A549 (cell line): ENCODE data around the gene AGFG1. TPM values are rescaled to one million over a fixed set of nuclear protein-coding genes. Genes with fewer than 3 reads are reported as not detected.

Experiments used
- ATAC-seq, 2 experiments: fragments of 200-7000 bp in 1 of 2; fragments of >200 bp in 1 of 2; cut with Nextera tagmentation in 1 of 2; cut with Tn5 transposase in 1 of 2; 3 replicates each; pipeline versions ENCODE4 v1.8.0 to v1.9.1; 2018 to 2020; ENCODE audit warnings: mild to moderate bottlenecking in 1 of 2, moderate library complexity in 1 of 2
- CTCF ChIA-PET: fragments of 300-600 bp; sonication (Branson Sonifier 250); formaldehyde crosslinking; extraction: SDS; loops from one replicate; lab custom pipeline; 2021; ENCODE audit warnings: antibody characterized with exemption, inconsistent platforms; lab: Yijun Ruan, JAX
- POLR2A ChIA-PET: fragments of 350-600 bp; formaldehyde crosslinking; extraction: SDS; loops from one replicate; lab custom pipeline; 2021; ENCODE audit warnings: antibody characterized with exemption, inconsistent platforms; lab: Yijun Ruan, JAX
- DNase-seq, 2 experiments: peaks; one replicate each; pipeline versions ENCODE4 v3.0.0 to v3.0.0-alpha.2; 2011 to 2016; ENCODE audit warnings: low read depth in 1 of 2, low spot score in 1 of 2
- FAIRE-seq: peaks from 2 replicates; lab custom pipeline; 2011; peaks lifted over from hg19 to GRCh38; lab: Jason Lieb, UNC
- H3K27ac ChIP-seq, 2 experiments: fragments of >200 bp; sonication (Bioruptor Twin); formaldehyde crosslinking; 3 replicates each; pipeline ENCODE4 v1.5.1; 2016 to 2017
- H3K4me1 ChIP-seq: fragments of >200 bp; sonication (Bioruptor Twin); formaldehyde crosslinking; 3 replicates; pipeline ENCODE4 v1.6.1; 2016
- H3K4me2 ChIP-seq: fragments of >200 bp; sonication (Bioruptor Twin); formaldehyde crosslinking; 3 replicates; pipeline ENCODE4 v1.6.1; 2016
- H3K4me3 ChIP-seq: fragments of >200 bp; sonication (Bioruptor Twin); formaldehyde crosslinking; 3 replicates; pipeline ENCODE4 v1.5.1; 2016
- H3K9me3 ChIP-seq: fragments of >200 bp; sonication (Bioruptor Twin); formaldehyde crosslinking; 3 replicates; pipeline ENCODE4 v1.6.1; 2016
- BHLHE40 ChIP-seq: IDR thresholded peaks from 2 replicates; pipeline ENCODE4 v1.6.1; 2012; ENCODE audit warnings: low read depth, low read length, inconsistent platforms
- CBX2 ChIP-seq: fragments of 200-600 bp; sonication (generic); IDR thresholded peaks from 2 replicates; pipeline ENCODE4 v1.6.1; 2016; ENCODE audit warnings: low read depth, mild to moderate bottlenecking, borderline replicate concordance
- CTCF ChIP-seq: fragments of >200 bp; sonication (Bioruptor Twin); formaldehyde crosslinking; IDR thresholded peaks from 3 replicates; pipeline ENCODE4 v1.5.1; 2016
- FOSB ChIP-seq: fragments of 250-450 bp; sonication (Bioruptor Pico); IDR thresholded peaks from 2 replicates; pipeline ENCODE4 v1.5.0; 2020; ENCODE audit warnings: mild to moderate bottlenecking, moderate library complexity
- FOXS1 ChIP-seq: fragments of 250-450 bp; sonication (Bioruptor Pico); IDR thresholded peaks from 2 replicates; pipeline ENCODE4 v1.5.0; 2020; ENCODE audit warnings: mild to moderate bottlenecking, moderate library complexity
- HOXA7 ChIP-seq: fragments of 250-450 bp; sonication (Bioruptor Pico); IDR thresholded peaks from 2 replicates; pipeline ENCODE4 v1.5.0; 2020; ENCODE audit warnings: mild to moderate bottlenecking, moderate library complexity
- HOXB5 ChIP-seq: fragments of 250-450 bp; sonication (Bioruptor Pico); IDR thresholded peaks from 2 replicates; pipeline ENCODE4 v1.5.0; 2020; ENCODE audit warnings: mild to moderate bottlenecking, moderate library complexity
- KDM1A ChIP-seq: fragments of 200-600 bp; sonication (generic); IDR thresholded peaks from 2 replicates; pipeline ENCODE4 v1.6.1; 2016; ENCODE audit warnings: low read depth, mild to moderate bottlenecking
- MAZ ChIP-seq: fragments of 150-350 bp; IDR thresholded peaks from 2 replicates; pipeline ENCODE4 v1.6.1; 2014; ENCODE audit warnings: antibody characterized with exemption, low read depth, low read length, borderline replicate concordance
- POLR2A ChIP-seq: IDR thresholded peaks from 2 replicates; pipeline ENCODE4 v1.6.1; 2012; ENCODE audit warnings: mild to moderate bottlenecking, low read length
- RARB ChIP-seq: fragments of 250-450 bp; sonication (Bioruptor Pico); IDR thresholded peaks from 2 replicates; pipeline ENCODE4 v1.8.0; 2021; ENCODE audit warnings: mild to moderate bottlenecking, moderate library complexity
- TP53 ChIP-seq: fragments of 250-450 bp; sonication (Bioruptor Pico); IDR thresholded peaks from 2 replicates; pipeline ENCODE4 v1.5.0; 2021; ENCODE audit warnings: mild to moderate bottlenecking, moderate library complexity
- ZNF302 ChIP-seq: fragments of 250-450 bp; sonication (Bioruptor Pico); IDR thresholded peaks from 2 replicates; pipeline ENCODE4 v1.9.0; 2021; ENCODE audit warnings: inconsistent platforms, mild to moderate bottlenecking, moderate library complexity
- WGBS: methylation state at CpG from one replicate; pipeline ENCODE4 v1.1.6; 2017; ENCODE audit errors: missing lambda C conversion rate; 5-methylcytosine and 5-hydroxymethylcytosine counted together
- polyA plus RNA-seq, 4 experiments: library from polyadenylated mRNA; depleted of rRNA in 3 of 4; stranded (reverse); fragments of >200 nt; fragmentation: RNase III in 1 of 4; extraction: RNeasy Plus Mini Kit Qiagen cat#74134 plus additional on column Dnase treatment in 1 of 4; gene quantifications; 2 replicates in 3 of 4; 3 replicates in 1 of 4; pipeline ENCODE4 v1.2.3, GENCODE V29; 2011 to 2017

Gene AGFG1
- polyA plus RNA-seq, 2 of the 4 experiments (the other 2 are of a cell fraction): 96.9 to 384 TPM

- FAIRE-seq (no peak), ATAC-seq (no peak), DNase-seq (no peak)
- Histone ChIP-seq H3K9me3 (no peaks in the 10 kb centered on the region), H3K4me3 (no peak overlapping the region), H3K27ac (no peak overlapping the region), H3K4me2 (no peak overlapping the region), H3K4me1 (peaks cover 8% of the 10 kb centered on the region; the same call in 1 of the 3 replicates)
- no peak for TF ChIP-seq HOXB5
- no peak for TF ChIP-seq CBX2
- TF ChIP-seq BHLHE40: no peak
- TF ChIP-seq POLR2A: no peak
- no peak for TF ChIP-seq CTCF
- TF ChIP-seq ZNF302: no peak
- no peak for TF ChIP-seq KDM1A
- TF ChIP-seq FOSB (CRISPR knock-in tag): no peak
- no peak for TF ChIP-seq HOXA7 (CRISPR knock-in tag)
- no peak for TF ChIP-seq TP53 (CRISPR knock-in tag)
- TF ChIP-seq MAZ: no peak
- no peak for TF ChIP-seq FOXS1 (CRISPR knock-in tag)
- no peak for TF ChIP-seq RARB (CRISPR knock-in tag)
- ChIA-PET POLR2A (no interaction called here), CTCF (no interaction called here)
- WGBS: 91% methylated on average over 2 of the region's 2 CpGs
Measured at GRCh38 chr2:227610123-227610522, 138.2 kb downstream of the AGFG1 start.

Other genes with a start within 250 kb of the AGFG1 start
- gene MFF, start 146.9 kb upstream of the AGFG1 start, polyA plus RNA-seq (2011; rRNA removed): 223 and 252 TPM in 2 replicates
- gene MFF, start 146.9 kb upstream of the AGFG1 start, polyA plus RNA-seq (2017; fragmentation: RNase III; extraction: RNeasy Plus Mini Kit Qiagen cat#74134 plus additional on column Dnase treatment): 129 to 141 TPM (median 135 TPM) in 3 replicates
- gene TM4SF20, start 92.8 kb upstream of the AGFG1 start, polyA plus RNA-seq (2011; rRNA removed): 136 and 160 TPM in 2 replicates
- 37.5 to 59.3 TPM (median 42.7 TPM) in 3 replicates for gene TM4SF20, start 92.8 kb upstream of the AGFG1 start, polyA plus RNA-seq (2017; fragmentation: RNase III; extraction: RNeasy Plus Mini Kit Qiagen cat#74134 plus additional on column Dnase treatment)
- not detected in 2 replicates for gene SCYGR1, start 84.2 kb upstream of the AGFG1 start, polyA plus RNA-seq (2011; rRNA removed)
- not detected in 3 replicates for gene SCYGR1, start 84.2 kb upstream of the AGFG1 start, polyA plus RNA-seq (2017; fragmentation: RNase III; extraction: RNeasy Plus Mini Kit Qiagen cat#74134 plus additional on column Dnase treatment)
- gene SCYGR2, start 126.7 kb downstream of the AGFG1 start, polyA plus RNA-seq (2011; rRNA removed): not detected in 2 replicates
- not detected in 3 replicates for gene SCYGR2, start 126.7 kb downstream of the AGFG1 start, polyA plus RNA-seq (2017; fragmentation: RNase III; extraction: RNeasy Plus Mini Kit Qiagen cat#74134 plus additional on column Dnase treatment)
- gene SCYGR3, start 142.7 kb downstream of the AGFG1 start, polyA plus RNA-seq (2011; rRNA removed): not detected in 2 replicates
- gene SCYGR3, start 142.7 kb downstream of the AGFG1 start, polyA plus RNA-seq (2017; fragmentation: RNase III; extraction: RNeasy Plus Mini Kit Qiagen cat#74134 plus additional on column Dnase treatment): not detected in 3 replicates
- not detected in 2 replicates for gene SCYGR4, start 145.3 kb downstream of the AGFG1 start, polyA plus RNA-seq (2011; rRNA removed)
- gene SCYGR4, start 145.3 kb downstream of the AGFG1 start, polyA plus RNA-seq (2017; fragmentation: RNase III; extraction: RNeasy Plus Mini Kit Qiagen cat#74134 plus additional on column Dnase treatment): not detected in 3 replicates
- not detected in 2 replicates for gene SCYGR5, start 194.6 kb downstream of the AGFG1 start, polyA plus RNA-seq (2011; rRNA removed)
- gene SCYGR5, start 194.6 kb downstream of the AGFG1 start, polyA plus RNA-seq (2017; fragmentation: RNase III; extraction: RNeasy Plus Mini Kit Qiagen cat#74134 plus additional on column Dnase treatment): not detected in 3 replicates
- gene SLC19A3, start 245.9 kb downstream of the AGFG1 start, polyA plus RNA-seq (2011; rRNA removed): 7.6 and 8.8 TPM in 2 replicates
- 2.2 to 2.8 TPM (median 2.7 TPM) in 3 replicates for gene SLC19A3, start 245.9 kb downstream of the AGFG1 start, polyA plus RNA-seq (2017; fragmentation: RNase III; extraction: RNeasy Plus Mini Kit Qiagen cat#74134 plus additional on column Dnase treatment)